Fibroblast of the aortic adventitia (primary cell): Measurements from ENCODE around the gene ACTR3C. TPM values are rescaled to one million over a fixed set of nuclear protein-coding genes. Genes with fewer than 3 reads are reported as not detected.

Source experiments
- DNase-seq: peaks from one replicate; pipeline ENCODE4 v3.0.0-alpha.2; 2010; ENCODE audit warnings: low read depth
- H3K4me3 ChIP-seq: 2 replicates; pipeline ENCODE4 v1.5.1; 2011; ENCODE audit warnings: low read depth, mild to moderate bottlenecking, control low read depth, low read length, moderate library complexity
- CTCF ChIP-seq: IDR thresholded peaks from 2 replicates; pipeline ENCODE4 v1.5.1; 2011; ENCODE audit warnings: mild to moderate bottlenecking, low read length, control low read depth, inconsistent platforms; ENCODE audit not compliant: insufficient read depth
- total RNA-seq: library from RNA; depleted of rRNA; stranded (reverse); fragments of >200 nt; gene quantifications from 2 replicates; pipeline ENCODE4 v1.2.3, GENCODE V29; 2012; ENCODE audit warnings: low replicate concordance

ACTR3C gene
- total RNA-seq, 1 donor: 0.54 TPM

- no peak for TF ChIP-seq CTCF
- DNase-seq: no peak
- no peak overlapping the region for H3K4me3 ChIP-seq
Observed at GRCh38 chr7:150335774-150336112, 12.4 kb upstream of the ACTR3C start.

GRCh38 chr7:150335108-150335773 is 11.9 kb upstream of the ACTR3C start:
- no peak overlapping the region for H3K4me3 ChIP-seq
- DNase-seq: peak; percentile 67
- no peak for TF ChIP-seq CTCF

- no peak for DNase-seq
- no peak for TF ChIP-seq CTCF
- H3K4me3 ChIP-seq: no peak overlapping the region
Observed at GRCh38 chr7:150334108-150334507, 10.8 kb upstream of the ACTR3C start.

- no peak overlapping the region for H3K4me3 ChIP-seq
- TF ChIP-seq CTCF: no peak
Observed at GRCh38 chr7:150333659-150334058, 10.3 kb upstream of the ACTR3C start.

GRCh38 chr7:150332852-150333635 is 9.7 kb upstream of the ACTR3C start:
- no peak overlapping the region for H3K4me3 ChIP-seq
- TF ChIP-seq CTCF: no peak
- no peak for DNase-seq

More at GRCh38 chr7:150333659-150334058, 10.3 kb upstream of the ACTR3C start:
- DNase-seq: no peak

- no peak for TF ChIP-seq CTCF
- no peak for DNase-seq
- H3K4me3 ChIP-seq: no peak overlapping the region
Observed at GRCh38 chr7:150330211-150330885, 7.0 kb upstream of the ACTR3C start.
